ENCODE measurements around the gene PPP1R36. TPM values are rescaled to one million over a fixed set of nuclear protein-coding genes. Genes with fewer than 3 reads are reported as not detected.

PPP1R36 gene
- total RNA-seq, 1 donor from 2014 or later: 0.36 TPM

GRCh38 chr14:64522591-64523355 is 27.0 kb upstream of the PPP1R36 start:
- Histone ChIP-seq H3K4me1 (peaks cover 25% of the 10 kb centered on the region), H3K4me3 (no peak overlapping the region), H3K27me3 (ENCODE audit: low read depth) (no peaks in the 10 kb centered on the region), H3K36me3 (peaks cover 23% of the 10 kb centered on the region), H3K27ac (replicated peaks) (no peak overlapping the region), H3K9me3 (replicated peaks) (no peaks in the 10 kb centered on the region)
- TF ChIP-seq CTCF (IDR thresholded peaks at IDR 0.05; ENCODE audit: borderline replicate concordance): no peak
- intact Hi-C loops (cut with micrococcal nuclease): no loop called here
- DNase-seq: no peak

- H3K4me3 ChIP-seq: no peak overlapping the region
These were observed 24.4 kb upstream of the PPP1R36 start for GRCh38 chr14:64525354-64525753.

GRCh38 chr14:64531567-64531966 is 18.2 kb upstream of the PPP1R36 start:
- Histone ChIP-seq H3K9me3 (replicated peaks) (no peaks in the 10 kb centered on the region), H3K4me3 (no peak overlapping the region), H3K4me1 (no peaks in the 10 kb centered on the region), H3K27ac (replicated peaks) (no peak overlapping the region), H3K27me3 (ENCODE audit: low read depth) (no peaks in the 10 kb centered on the region), H3K36me3 (no peaks in the 10 kb centered on the region)
- no peak for DNase-seq
- intact Hi-C loops (cut with micrococcal nuclease): no loop called here
- no peak for TF ChIP-seq CTCF (IDR thresholded peaks at IDR 0.05; ENCODE audit: borderline replicate concordance)

More at GRCh38 chr14:64525354-64525753, 24.4 kb upstream of the PPP1R36 start:
- Histone ChIP-seq H3K27ac (replicated peaks) (no peak overlapping the region), H3K4me1 (peaks cover 18% of the 10 kb centered on the region), H3K9me3 (replicated peaks) (no peaks in the 10 kb centered on the region), H3K36me3 (peaks cover 23% of the 10 kb centered on the region), H3K27me3 (ENCODE audit: low read depth) (no peaks in the 10 kb centered on the region)
- intact Hi-C loops (cut with micrococcal nuclease): no loop called here
- DNase-seq: no peak
- no peak for TF ChIP-seq CTCF (IDR thresholded peaks at IDR 0.05; ENCODE audit: borderline replicate concordance)

- DNase-seq: no peak
- TF ChIP-seq CTCF (IDR thresholded peaks at IDR 0.05; ENCODE audit: borderline replicate concordance): no peak
- intact Hi-C loops (cut with micrococcal nuclease): no loop called here
- H3K27ac ChIP-seq (replicated peaks): no peak overlapping the region
- no peaks in the 10 kb centered on the region for H3K36me3 ChIP-seq
- peaks cover 6% of the 10 kb centered on the region for H3K9me3 ChIP-seq (replicated peaks)
- no peak overlapping the region for H3K4me3 ChIP-seq
- H3K27me3 ChIP-seq (ENCODE audit: low read depth): peaks cover 8% of the 10 kb centered on the region
- H3K4me1 ChIP-seq: peaks cover 18% of the 10 kb centered on the region
These were observed 13.1 kb upstream of the PPP1R36 start for GRCh38 chr14:64536488-64537245.

GRCh38 chr14:64540208-64541202 is 9.3 kb upstream of the PPP1R36 start, which contains the start of gene HSPA2:
Gene HSPA2 (plus strand): TSS chr14:64540741. CDS start chr14:64540850, 109 bp downstream.
- peak within 1 kb of the TSS; percentile 80 for H3K4me3 ChIP-seq
- peak; percentile 88 for TF ChIP-seq CTCF (IDR thresholded peaks at IDR 0.05; ENCODE audit: borderline replicate concordance)
- H3K4me1 ChIP-seq: peaks cover 24% of the 10 kb centered on the region
- peak within 1 kb of the TSS; percentile 84 for H3K27ac ChIP-seq (replicated peaks)
- peaks cover 6% of the 10 kb centered on the region for H3K9me3 ChIP-seq (replicated peaks)
- peak; percentile 99 for DNase-seq
- H3K36me3 ChIP-seq: no peaks in the 10 kb centered on the region
- peaks cover 9% of the 10 kb centered on the region for H3K27me3 ChIP-seq (ENCODE audit: low read depth)
- intact Hi-C loops (cut with micrococcal nuclease): no loop called here
